ENCODE measurements around the gene COLGALT1. TPM values are rescaled to one million over a fixed set of nuclear protein-coding genes. Genes with fewer than 3 reads are reported as not detected.

The COLGALT1 gene
- total and polyA plus RNA-seq, 9 of the 15 experiments (the other 6 are each of a cell fraction or from before 2014, with no cell fraction given), result 4.9 to 119 (median 82.6) TPM

DNA sequence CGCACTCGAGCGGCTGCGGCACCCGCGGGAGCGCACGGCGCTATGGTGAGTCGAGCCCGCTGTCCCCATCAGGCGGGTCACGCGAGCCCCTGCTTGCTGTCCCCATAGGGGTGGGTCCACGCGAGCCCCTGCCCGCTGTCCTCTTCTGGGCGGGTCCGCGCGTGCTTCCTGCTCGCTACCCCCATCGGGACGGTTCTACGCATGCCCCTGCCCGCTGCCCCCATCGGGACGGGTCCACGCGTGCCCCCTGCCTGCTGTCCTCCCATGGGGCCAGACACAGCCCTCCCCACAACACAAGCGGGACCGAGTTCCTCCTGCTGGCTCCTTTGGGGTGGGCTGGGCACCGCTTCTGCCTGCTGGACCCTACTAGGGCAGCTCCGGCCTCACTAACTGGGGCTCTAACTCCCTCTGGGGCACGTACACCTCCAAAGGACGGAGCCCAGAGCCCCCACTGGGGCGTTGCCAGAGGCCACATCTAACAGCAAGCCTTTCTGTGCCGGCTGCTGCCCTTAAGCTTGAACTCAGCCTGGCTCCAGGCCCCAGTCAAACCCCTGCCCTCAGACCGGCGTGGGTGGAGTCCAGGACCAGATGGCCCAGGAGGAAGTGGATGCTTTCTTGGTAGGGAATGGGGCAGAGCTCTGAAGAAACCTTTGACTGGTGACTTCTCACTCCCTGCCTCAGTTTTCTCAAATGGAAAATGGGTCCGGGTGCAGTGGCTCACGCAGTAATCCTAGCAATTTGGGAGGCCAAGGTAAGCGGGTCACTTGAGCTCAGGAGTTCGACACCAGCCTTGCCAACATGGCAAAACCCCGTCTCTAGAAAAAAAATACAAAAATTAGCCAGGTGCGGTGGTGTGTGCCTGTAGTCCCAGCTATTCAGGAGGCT, 722 bp downstream of the COLGALT1 start (continued):
- TF ChIP-seq PURB (CRISPR knock-in tag; IDR thresholded peaks at IDR 0.05; ENCODE audit: low read depth) (no peak), CREM (IDR thresholded peaks at IDR 0.05; ENCODE audit: low read depth) (no peak), PTBP1 (IDR thresholded peaks at IDR 0.05; ENCODE audit: low read depth, low read length) (no peak), ZNF124 (CRISPR knock-in tag; IDR thresholded peaks at IDR 0.05) (no peak), THAP12 (CRISPR knock-in tag; IDR thresholded peaks at IDR 0.05) (no peak), ZNF174 (CRISPR knock-in tag; IDR thresholded peaks at IDR 0.05) (no peak), HDAC2 (IDR thresholded peaks at IDR 0.05) (no peak; the same call in none of the 2 replicates), GABPB2 (CRISPR knock-in tag; conservative IDR thresholded peaks at IDR 0.05) (no peak), RREB1 (CRISPR knock-in tag; IDR thresholded peaks at IDR 0.05) (no peak), TCF7L2 (IDR thresholded peaks at IDR 0.05; ENCODE audit: low read depth, low read length) (no peak), ZBTB34 (CRISPR knock-in tag; IDR thresholded peaks at IDR 0.05) (no peak), BRF1 (IDR thresholded peaks at IDR 0.05; ENCODE audit: borderline replicate concordance, extremely low read depth, insufficient read length) (no peak)
- TF ChIP-seq, protein P1, sequence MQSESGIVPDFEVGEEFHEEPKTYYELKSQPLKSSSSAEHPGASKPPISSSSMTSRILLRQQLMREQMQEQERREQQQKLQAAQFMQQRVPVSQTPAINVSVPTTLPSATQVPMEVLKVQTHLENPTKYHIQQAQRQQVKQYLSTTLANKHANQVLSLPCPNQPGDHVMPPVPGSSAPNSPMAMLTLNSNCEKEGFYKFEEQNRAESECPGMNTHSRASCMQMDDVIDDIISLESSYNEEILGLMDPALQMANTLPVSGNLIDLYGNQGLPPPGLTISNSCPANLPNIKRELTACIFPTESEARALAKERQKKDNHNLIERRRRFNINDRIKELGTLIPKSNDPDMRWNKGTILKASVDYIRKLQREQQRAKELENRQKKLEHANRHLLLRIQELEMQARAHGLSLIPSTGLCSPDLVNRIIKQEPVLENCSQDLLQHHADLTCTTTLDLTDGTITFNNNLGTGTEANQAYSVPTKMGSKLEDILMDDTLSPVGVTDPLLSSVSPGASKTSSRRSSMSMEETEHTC (IDR thresholded peaks at IDR 0.05), result no peak
- TF ChIP-seq, protein P2, sequence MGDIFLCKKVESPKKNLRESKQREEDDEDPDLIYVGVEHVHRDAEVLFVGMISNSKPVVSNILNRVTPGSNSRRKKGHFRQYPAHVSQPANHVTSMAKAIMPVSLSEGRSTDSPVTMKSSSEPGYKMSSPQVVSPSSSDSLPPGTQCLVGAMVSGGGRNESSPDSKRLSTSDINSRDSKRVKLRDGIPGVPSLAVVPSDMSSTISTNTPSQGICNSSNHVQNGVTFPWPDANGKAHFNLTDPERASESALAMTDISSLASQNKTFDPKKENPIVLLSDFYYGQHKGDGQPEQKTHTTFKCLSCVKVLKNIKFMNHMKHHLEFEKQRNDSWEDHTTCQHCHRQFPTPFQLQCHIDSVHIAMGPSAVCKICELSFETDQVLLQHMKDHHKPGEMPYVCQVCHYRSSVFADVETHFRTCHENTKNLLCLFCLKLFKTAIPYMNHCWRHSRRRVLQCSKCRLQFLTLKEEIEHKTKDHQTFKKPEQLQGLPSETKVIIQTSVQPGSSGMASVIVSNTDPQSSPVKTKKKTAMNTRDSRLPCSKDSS (IDR thresholded peaks at IDR 0.05; ENCODE audit: low read depth, partially characterized antibody), result no peak

Measured in K562 (cell line).